Karpas-422 (cell line): Measurements from ENCODE around the gene B4GALT1. TPM values are rescaled to one million over a fixed set of nuclear protein-coding genes. Genes with fewer than 3 reads are reported as not detected.
A peak's percentile ranks its signal among the peaks of the same experiment; 100 is the strongest.

ENCODE experiments used
- DNase-seq: peaks from one replicate; pipeline ENCODE4 v3.0.0-alpha.2; 2015
- H2AFZ ChIP-seq: fragments of 200-600 bp; sonication (generic); 2 replicates; pipeline ENCODE4 v1.6.1; 2014; ENCODE audit warnings: antibody characterized with exemption, low read length, mixed read lengths
- H3K27ac ChIP-seq: fragments of 200-600 bp; sonication (generic); 2 replicates; pipeline ENCODE4 v1.5.1; 2014; ENCODE audit warnings: mild to moderate bottlenecking, low read length, moderate library complexity
- H3K27me3 ChIP-seq: fragments of 200-600 bp; sonication (generic); 2 replicates; pipeline ENCODE4 v1.6.1; 2014; ENCODE audit warnings: low read length, mixed read lengths
- H3K36me3 ChIP-seq: fragments of 200-600 bp; sonication (generic); 2 replicates; pipeline ENCODE4 v1.6.1; 2014; ENCODE audit warnings: low read length, mixed read lengths; ENCODE audit not compliant: insufficient read depth
- H3K4me1 ChIP-seq: fragments of 200-600 bp; sonication (generic); 2 replicates; pipeline ENCODE4 v1.6.1; 2014; ENCODE audit warnings: mild to moderate bottlenecking, low read length, mixed read lengths
- H3K4me2 ChIP-seq: fragments of 200-600 bp; sonication (generic); 2 replicates; pipeline ENCODE4 v1.6.1; 2014; ENCODE audit warnings: low read length, low read depth, mild to moderate bottlenecking; ENCODE audit not compliant: poor library complexity, severe bottlenecking
- H3K4me3 ChIP-seq: fragments of 200-600 bp; sonication (generic); 2 replicates; pipeline ENCODE4 v1.5.1; 2014; ENCODE audit warnings: mild to moderate bottlenecking, antibody characterized with exemption, low read length, mixed read lengths
- H3K79me2 ChIP-seq: fragments of 200-600 bp; sonication (generic); 2 replicates; pipeline ENCODE4 v1.6.1; 2014; ENCODE audit warnings: mild to moderate bottlenecking, low read length, mixed read lengths
- H3K9ac ChIP-seq: fragments of 200-600 bp; sonication (generic); 2 replicates; pipeline ENCODE4 v1.6.0; 2014; ENCODE audit warnings: low read length
- H3K9me2 ChIP-seq: fragments of 200-600 bp; sonication (generic), shearing (Covaris generic); replicated peaks from 2 replicates; pipeline ENCODE4 v1.6.0; 2014; ENCODE audit warnings: mild to moderate bottlenecking, low read length, moderate library complexity; ENCODE audit not compliant: insufficient read depth
- H3K9me3 ChIP-seq: fragments of 300-700, 200-600 bp; sonication (generic); 2 replicates; pipeline ENCODE4 v1.6.1; 2014; ENCODE audit warnings: low read length, mixed read lengths
- H4K20me1 ChIP-seq: fragments of 200-600 bp; sonication (generic); 2 replicates; pipeline ENCODE4 v1.6.1; 2014; ENCODE audit warnings: mild to moderate bottlenecking, antibody characterized with exemption, low read length, low read depth; ENCODE audit not compliant: insufficient read depth
- total RNA-seq: library from RNA; depleted of rRNA; stranded (reverse); fragments of >200 nt; shearing (Covaris generic); gene quantifications from 2 replicates; pipeline ENCODE4 v1.2.3, GENCODE V29; 2014; ENCODE audit warnings: low replicate concordance; rRNA removed

Gene B4GALT1
- total RNA-seq = 4.0 and 6.9 TPM in 2 replicates

- no peaks in the 10 kb centered on the region for H3K9me3 ChIP-seq
- H3K4me2 ChIP-seq = peak within 1 kb of the TSS; percentile 98
- H3K4me3 ChIP-seq = peak within 1 kb of the TSS; percentile 75
- H3K9me2 ChIP-seq = no peaks in the 10 kb centered on the region
- no peaks in the 10 kb centered on the region for H3K27me3 ChIP-seq
- H3K27ac ChIP-seq = no peak within 1 kb of the TSS
- DNase-seq = peak; percentile 96
- peak within 1 kb of the TSS; percentile 98 for H2AFZ ChIP-seq
- H3K4me1 ChIP-seq = peaks cover 24% of the 10 kb centered on the region
- H3K79me2 ChIP-seq = no peaks in the 10 kb centered on the region
- H3K36me3 ChIP-seq = no peaks in the 10 kb centered on the region
- peaks cover 8% of the 10 kb centered on the region; the same call in 1 of the 2 replicates for H4K20me1 ChIP-seq
- H3K9ac ChIP-seq = peak within 1 kb of the TSS; percentile 76
Observed at GRCh38 chr9:33167084-33167971, at the start of gene B4GALT1. Gene B4GALT1, minus strand, starts transcription at chr9:33167336. Its CDS starts 167 bp downstream, at chr9:33167169.

- no peaks in the 10 kb centered on the region for H3K36me3 ChIP-seq
- H3K79me2 ChIP-seq = no peaks in the 10 kb centered on the region
- H3K27me3 ChIP-seq = 0 out of 2 replicates have a peak, but pooled peaks cover 3% of the 10 kb centered on the region
- H3K9me2 ChIP-seq = no peaks in the 10 kb centered on the region
- no peaks in the 10 kb centered on the region for H3K4me1 ChIP-seq
- H3K4me3 ChIP-seq = no peak overlapping the region
- H2AFZ ChIP-seq = no peak overlapping the region
- H3K4me2 ChIP-seq = no peak overlapping the region
- no peak for DNase-seq
- no peaks in the 10 kb centered on the region for H4K20me1 ChIP-seq
- no peaks in the 10 kb centered on the region for H3K9me3 ChIP-seq
- no peak overlapping the region for H3K9ac ChIP-seq
- no peak overlapping the region for H3K27ac ChIP-seq
Observed at GRCh38 chr9:33211695-33212393, 44.7 kb upstream of the B4GALT1 start.

- Histone ChIP-seq H4K20me1 (no peaks in the 10 kb centered on the region), H3K9ac (no peak overlapping the region), H3K79me2 (no peaks in the 10 kb centered on the region), H3K4me3 (no peak overlapping the region), H3K4me1 (no peaks in the 10 kb centered on the region), H3K27me3 (0 out of 2 replicates have a peak, but pooled peaks cover 3% of the 10 kb centered on the region), H3K4me2 (no peak overlapping the region), H3K36me3 (no peaks in the 10 kb centered on the region), H3K27ac (no peak overlapping the region), H2AFZ (no peak overlapping the region), H3K9me2 (no peaks in the 10 kb centered on the region), H3K9me3 (no peaks in the 10 kb centered on the region)
- DNase-seq = no peak
Observed at GRCh38 chr9:33210006-33210715, 43.0 kb upstream of the B4GALT1 start.

DNA sequence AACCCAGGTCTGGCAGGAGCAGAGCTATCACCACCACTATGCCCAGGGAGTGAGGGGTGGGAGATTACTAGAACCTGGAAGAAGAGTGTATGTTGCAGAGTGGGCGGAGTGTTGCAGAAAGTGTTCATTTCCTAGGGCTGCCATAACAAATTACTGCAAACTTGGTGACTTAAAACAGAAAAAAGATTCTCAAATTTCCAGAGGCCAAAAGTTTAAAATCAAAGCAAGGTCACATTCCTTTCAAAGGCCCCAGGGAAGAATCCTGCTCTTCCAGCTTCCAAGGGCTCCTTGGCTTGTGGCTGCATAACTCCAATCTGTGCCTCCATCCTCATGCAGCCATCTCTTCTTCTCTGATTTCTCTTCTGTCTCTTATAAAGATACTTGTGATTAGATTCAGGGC is 42.3 kb upstream of the B4GALT1 start:
- Histone ChIP-seq H3K79me2 (no peaks in the 10 kb centered on the region), H3K4me1 (no peaks in the 10 kb centered on the region), H3K9me3 (no peaks in the 10 kb centered on the region), H4K20me1 (no peaks in the 10 kb centered on the region), H3K9me2 (no peaks in the 10 kb centered on the region), H3K4me2 (no peak overlapping the region), H2AFZ (no peak overlapping the region), H3K9ac (no peak overlapping the region), H3K27ac (no peak overlapping the region), H3K4me3 (no peak overlapping the region), H3K36me3 (no peaks in the 10 kb centered on the region), H3K27me3 (no peaks in the 10 kb centered on the region)
- no peak for DNase-seq

DNA sequence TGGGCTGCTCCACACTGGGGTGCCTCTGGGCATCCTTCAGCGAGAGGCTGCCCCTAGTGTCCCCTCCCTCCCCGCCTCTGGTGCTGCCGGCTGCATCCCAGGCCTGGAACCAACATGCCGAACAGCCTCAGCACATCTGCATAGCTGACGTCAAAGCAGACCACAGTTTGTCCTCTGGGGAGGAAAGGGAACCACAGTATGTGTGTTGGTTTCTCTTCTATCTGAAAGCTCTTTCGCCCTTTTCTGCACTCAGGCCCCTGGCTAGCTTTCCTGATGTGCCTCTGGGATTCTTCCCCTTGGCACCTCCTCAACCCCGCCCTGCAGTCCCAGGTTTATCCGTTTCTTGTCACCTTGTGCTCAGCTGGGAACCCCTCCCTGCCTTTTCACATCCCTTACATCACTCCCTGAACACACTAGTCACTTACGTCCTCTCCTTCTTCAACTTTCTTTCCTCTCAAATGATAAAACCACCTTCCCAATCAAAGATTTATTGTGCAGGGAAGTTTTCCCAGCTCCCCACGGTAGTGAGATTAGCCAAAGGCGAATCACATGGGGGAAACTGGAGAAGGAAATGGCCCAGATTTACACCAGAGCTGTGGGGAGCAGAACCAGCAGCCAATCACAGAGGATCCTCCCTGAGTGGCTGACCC is 35.5 kb upstream of the B4GALT1 start:
- Histone ChIP-seq H3K4me2 (peak overlapping the region; percentile 33), H3K4me3 (peak overlapping the region; percentile 26; the same call in 1 of the 2 replicates), H2AFZ (peak overlapping the region; percentile 8; the same call in 1 of the 2 replicates), H3K4me1 (peaks cover 12% of the 10 kb centered on the region), H3K36me3 (no peaks in the 10 kb centered on the region), H3K27me3 (no peaks in the 10 kb centered on the region), H4K20me1 (no peaks in the 10 kb centered on the region), H3K27ac (no peak overlapping the region), H3K79me2 (no peaks in the 10 kb centered on the region), H3K9me3 (no peaks in the 10 kb centered on the region), H3K9me2 (no peaks in the 10 kb centered on the region), H3K9ac (peak overlapping the region; percentile 18; the same call in 1 of the 2 replicates)
- peak; percentile 69 for DNase-seq

- H3K9me2 ChIP-seq = no peaks in the 10 kb centered on the region
- no peak overlapping the region for H3K27ac ChIP-seq
- no peaks in the 10 kb centered on the region for H3K27me3 ChIP-seq
- H4K20me1 ChIP-seq = no peaks in the 10 kb centered on the region
- H3K79me2 ChIP-seq = no peaks in the 10 kb centered on the region
- peaks cover 12% of the 10 kb centered on the region for H3K4me1 ChIP-seq
- no peak for DNase-seq
- H3K36me3 ChIP-seq = no peaks in the 10 kb centered on the region
- H2AFZ ChIP-seq = peak overlapping the region; percentile 8; the same call in 1 of the 2 replicates
- H3K9ac ChIP-seq = peak overlapping the region; percentile 9; the same call in 1 of the 2 replicates
- no peaks in the 10 kb centered on the region for H3K9me3 ChIP-seq
- no peak overlapping the region for H3K4me2 ChIP-seq
- H3K4me3 ChIP-seq = no peak overlapping the region
Observed at GRCh38 chr9:33202018-33202417, 34.9 kb upstream of the B4GALT1 start.

- Histone ChIP-seq H3K9ac (no peak overlapping the region), H3K79me2 (no peaks in the 10 kb centered on the region), H3K4me3 (no peak overlapping the region), H3K4me2 (no peak overlapping the region), H3K9me2 (no peaks in the 10 kb centered on the region), H3K9me3 (no peaks in the 10 kb centered on the region), H3K27me3 (no peaks in the 10 kb centered on the region), H2AFZ (no peak overlapping the region), H3K36me3 (no peaks in the 10 kb centered on the region), H3K4me1 (peaks cover 12% of the 10 kb centered on the region), H4K20me1 (no peaks in the 10 kb centered on the region), H3K27ac (no peak overlapping the region)
- no peak for DNase-seq
Observed at GRCh38 chr9:33198165-33198564, 31.0 kb upstream of the B4GALT1 start.
